IMR-90 (cell line): ENCODE data around the gene ADGRV1. TPM values are rescaled to one million over a fixed set of nuclear protein-coding genes. Genes with fewer than 3 reads are reported as not detected.

Experiments used
- ATAC-seq: fragments of 200-7000 bp; cut with Tn5 transposase; 2 replicates; pipeline ENCODE4 v1.9.1; 2020; ENCODE audit warnings: low read depth, mild to moderate bottlenecking, moderate library complexity
- BruUV-seq: library from RNA; stranded (reverse); fragments of 400-500 nt; replicated peaks from 2 replicates; lab custom pipeline; 2021; lab: Mats Ljungman, UMichigan
- CTCF ChIA-PET: fragments of 300-600 bp; formaldehyde crosslinking; extraction: SDS; loops from one replicate; lab custom pipeline; 2021; ENCODE audit warnings: antibody characterized with exemption; lab: Yijun Ruan, JAX
- POLR2A ChIA-PET: fragments of 300-600 bp; sonication (Branson Sonifier 250); formaldehyde crosslinking; loops from one replicate; lab custom pipeline; 2022; ENCODE audit warnings: antibody characterized with exemption; ENCODE audit not compliant: unreplicated experiment; lab: Charles Lee
- DNase-seq: peaks from one replicate; pipeline ENCODE4 v3.0.0; 2013
- H2AFZ ChIP-seq: replicated peaks from 2 replicates; pipeline ENCODE3; 2013; ENCODE audit warnings: low read length, mild to moderate bottlenecking; ENCODE audit not compliant: poor library complexity
- H2AK5ac ChIP-seq: 2 replicates; pipeline ENCODE4 v1.6.1; 2013; ENCODE audit warnings: low read depth, low read length, inconsistent platforms
- H2AK9ac ChIP-seq: replicated peaks from 2 replicates; pipeline ENCODE3; 2013; ENCODE audit warnings: mild to moderate bottlenecking, low read depth, low read length, moderate library complexity; ENCODE audit not compliant: poor library complexity
- H2BK120ac ChIP-seq: 2 replicates; pipeline ENCODE4 v1.6.1; 2013; ENCODE audit warnings: low read depth, low read length, inconsistent platforms
- H2BK15ac ChIP-seq: 3 replicates; pipeline ENCODE4 v1.6.1; 2013; ENCODE audit warnings: low read depth, low read length, inconsistent platforms
- H2BK20ac ChIP-seq: 2 replicates; pipeline ENCODE4 v1.6.1; 2013; ENCODE audit warnings: low read depth, mild to moderate bottlenecking, inconsistent platforms, low read length, moderate library complexity
- H2BK5ac ChIP-seq: 2 replicates; pipeline ENCODE4 v1.6.1; 2013; ENCODE audit warnings: mild to moderate bottlenecking, low read depth, low read length, inconsistent platforms; ENCODE audit not compliant: poor library complexity, severe bottlenecking
- H3K14ac ChIP-seq: replicated peaks from 2 replicates; pipeline ENCODE4 v1.6.1; 2013; ENCODE audit warnings: low read depth, low read length, inconsistent platforms
- H3K18ac ChIP-seq: 2 replicates; pipeline ENCODE4 v1.6.1; 2013; ENCODE audit warnings: low read depth, low read length, control low read depth
- H3K23ac ChIP-seq: 2 replicates; pipeline ENCODE4 v1.6.1; 2013; ENCODE audit warnings: low read depth, low read length, inconsistent platforms
- H3K27ac ChIP-seq: 2 replicates; pipeline ENCODE4 v1.5.1; 2013; ENCODE audit warnings: mild to moderate bottlenecking, control low read depth, low read length; ENCODE audit not compliant: insufficient read depth
- H3K27me3 ChIP-seq: 2 replicates; pipeline ENCODE4 v1.6.1; 2013; ENCODE audit warnings: low read length; ENCODE audit not compliant: control insufficient read depth, insufficient read depth
- H3K36me3 ChIP-seq: 2 replicates; pipeline ENCODE4 v1.6.1; 2013; ENCODE audit warnings: low read length, mixed read lengths; ENCODE audit not compliant: control insufficient read depth, insufficient read depth
- H3K4ac ChIP-seq: 2 replicates; pipeline ENCODE4 v1.6.1; 2013; ENCODE audit warnings: low read depth, low read length, inconsistent platforms
- H3K4me1 ChIP-seq: 2 replicates; pipeline ENCODE4 v1.6.1; 2013; ENCODE audit warnings: low read length, mixed read lengths; ENCODE audit not compliant: control insufficient read depth, insufficient read depth
- H3K4me2 ChIP-seq: 2 replicates; pipeline ENCODE4 v1.6.1; 2013; ENCODE audit warnings: low read depth, mild to moderate bottlenecking, control low read depth, low read length, moderate library complexity
- H3K4me3 ChIP-seq: 2 replicates; pipeline ENCODE4 v1.5.1; 2013; ENCODE audit warnings: low read depth, mild to moderate bottlenecking, control low read depth, low read length, moderate library complexity; ENCODE audit not compliant: insufficient read depth
- H3K56ac ChIP-seq: 2 replicates; pipeline ENCODE4 v1.6.1; 2013; ENCODE audit warnings: low read length, inconsistent platforms; ENCODE audit not compliant: insufficient read depth; ENCODE audit errors: extremely low read depth
- H3K79me1 ChIP-seq, 2 experiments: 2 replicates each; pipeline ENCODE4 v1.6.1; 2013; ENCODE audit warnings: low read length in 2 of 2, inconsistent platforms in 1 of 2, low read depth in 1 of 2
- H3K9ac ChIP-seq: 2 replicates; pipeline ENCODE4 v1.6.1; 2013; ENCODE audit warnings: low read depth, low read length, control low read depth
- H3K9me1 ChIP-seq: 2 replicates; pipeline ENCODE4 v1.6.1; 2013; ENCODE audit warnings: low read length, inconsistent platforms; ENCODE audit not compliant: insufficient read depth
- H3K9me3 ChIP-seq: 2 replicates; pipeline ENCODE4 v1.6.1; 2013; ENCODE audit warnings: low read length; ENCODE audit not compliant: control insufficient read depth, insufficient read depth
- H4K20me1 ChIP-seq: 2 replicates; pipeline ENCODE4 v1.6.1; 2013; ENCODE audit warnings: low read length, inconsistent platforms; ENCODE audit not compliant: insufficient read depth
- H4K5ac ChIP-seq: 2 replicates; pipeline ENCODE4 v1.6.1; 2013; ENCODE audit warnings: mild to moderate bottlenecking, low read depth, low read length, control low read depth
- H4K8ac ChIP-seq, 2 experiments: 2 replicates each; pipeline ENCODE4 v1.6.1; 2013; ENCODE audit warnings: low read depth in 2 of 2, low read length in 2 of 2, control low read depth in 1 of 2, inconsistent platforms in 1 of 2
- H4K91ac ChIP-seq: 2 replicates; pipeline ENCODE4 v1.6.1; 2013; ENCODE audit warnings: low read depth, low read length, inconsistent platforms; ENCODE audit not compliant: insufficient read depth
- BHLHE40 ChIP-seq: fragments of 150-350 bp; IDR thresholded peaks from 2 replicates; pipeline ENCODE4 v1.6.1; 2016; ENCODE audit warnings: mild to moderate bottlenecking, low read depth, low read length
- CEBPB ChIP-seq: IDR thresholded peaks from 2 replicates; pipeline ENCODE4 v1.6.1; 2012; ENCODE audit warnings: low read depth, low read length, improper control_type of control experiment
- CHD1 ChIP-seq: IDR thresholded peaks from 2 replicates; pipeline ENCODE4 v1.6.1; 2012; ENCODE audit warnings: low read depth, low read length, improper control_type of control experiment
- CTCF ChIP-seq: conservative IDR thresholded peaks from 2 replicates; pipeline ENCODE4 v1.5.1; 2012; ENCODE audit warnings: mild to moderate bottlenecking, low read depth, low read length, improper control_type of control experiment
- ELK1 ChIP-seq: fragments of 150-350 bp; IDR thresholded peaks from 2 replicates; pipeline ENCODE4 v1.6.1; 2016; ENCODE audit warnings: low read depth, mild to moderate bottlenecking, low read length, moderate library complexity, borderline replicate concordance
- FOS ChIP-seq: fragments of 150-350 bp; IDR thresholded peaks from 2 replicates; pipeline ENCODE4 v1.6.1; 2016; ENCODE audit warnings: low read depth, low read length
- MAFK ChIP-seq: IDR thresholded peaks from 2 replicates; pipeline ENCODE4 v1.6.1; 2012; ENCODE audit warnings: low read depth, low read length, improper control_type of control experiment
- MAZ ChIP-seq: IDR thresholded peaks from 2 replicates; pipeline ENCODE4 v1.6.1; 2012; ENCODE audit warnings: low read depth, mild to moderate bottlenecking, low read length, improper control_type of control experiment, moderate library complexity, borderline replicate concordance
- MXI1 ChIP-seq: IDR thresholded peaks from 2 replicates; pipeline ENCODE4 v1.6.1; 2012; ENCODE audit warnings: low read depth, mild to moderate bottlenecking, low read length, moderate library complexity, borderline replicate concordance
- NFE2L2 ChIP-seq: fragments of 150-350 bp; IDR thresholded peaks from 2 replicates; pipeline ENCODE4 v1.6.1; 2016; ENCODE audit warnings: low read depth, mild to moderate bottlenecking, low read length
- POLR2A ChIP-seq: IDR thresholded peaks from 2 replicates; pipeline ENCODE4 v1.6.1; 2012; ENCODE audit warnings: mild to moderate bottlenecking, low read depth, low read length
- RAD21 ChIP-seq: IDR thresholded peaks from 2 replicates; pipeline ENCODE4 v1.6.1; 2012; ENCODE audit warnings: low read length, improper control_type of control experiment
- RCOR1 ChIP-seq: IDR thresholded peaks from 2 replicates; pipeline ENCODE4 v1.6.1; 2012; ENCODE audit warnings: mild to moderate bottlenecking, low read length, improper control_type of control experiment; ENCODE audit not compliant: insufficient replicate concordance
- RFX5 ChIP-seq: IDR thresholded peaks from 2 replicates; pipeline ENCODE4 v1.8.0; 2012; ENCODE audit warnings: low read depth, mild to moderate bottlenecking, low read length, moderate library complexity
- SMC3 ChIP-seq: fragments of 150-350 bp; IDR thresholded peaks from 2 replicates; pipeline ENCODE4 v1.6.1; 2016; ENCODE audit warnings: low read depth, mild to moderate bottlenecking, antibody characterized with exemption, low read length, moderate library complexity
- USF2 ChIP-seq: fragments of 150-350 bp; IDR thresholded peaks from 2 replicates; pipeline ENCODE4 v1.6.1; 2017; ENCODE audit warnings: mild to moderate bottlenecking, antibody characterized with exemption, low read length, low read depth
- WGBS, 2 experiments: methylation state at CpG; one replicate each; pipeline versions ENCODE4 v1.1.5 to v1.1.7; 2013; ENCODE audit warnings: missing lambda C conversion rate in 2 of 2; ENCODE audit not compliant: insufficient read length in 1 of 2; ENCODE audit errors: extremely low coverage in 2 of 2; 5-methylcytosine and 5-hydroxymethylcytosine counted together
- dilution Hi-C: fragments of 300-500 bp; cut with HindIII; formaldehyde crosslinking; loops from one replicate; pipeline ENCODE4 v1.14.3; 2018; ENCODE audit warnings: low sequenced_read_pairs; ENCODE audit not compliant: unreplicated experiment
- in situ Hi-C: fragments of 300-500 bp; cut with MboI; formaldehyde crosslinking; loops from 3 replicates; pipeline ENCODE4 v1.14.3; 2019; ENCODE audit warnings: low sequenced_read_pairs, inconsistent platforms, mixed read lengths
- intact Hi-C: fragments of 100-400 bp; cut with micrococcal nuclease; formaldehyde crosslinking; loops from 2 replicates; pipeline ENCODE4 v1.10.0; 2022
- polyA plus RNA-seq, 3 experiments: library from polyadenylated mRNA; depleted of rRNA; stranded (reverse); fragments of >200 nt; gene quantifications; 2 replicates each; pipeline ENCODE4 v1.2.3, GENCODE V29; 2012; ENCODE audit warnings: low replicate concordance in 1 of 3
- total RNA-seq: library from RNA; depleted of rRNA; stranded (reverse); fragments of >200 nt; gene quantifications from 2 replicates; pipeline ENCODE4 v1.2.3, GENCODE V29; 2012

Gene ADGRV1
- total and polyA plus RNA-seq, 2 of the 4 experiments (the other 2 are of a cell fraction) = under 0.01 TPM; not detected in 1

GRCh38 chr5:91007780-91008402 is 449.3 kb downstream of the ADGRV1 start:
- Histone ChIP-seq H3K9me1 (no peaks in the 10 kb centered on the region), H2AK5ac (no peak overlapping the region), H4K8ac (no peak overlapping the region), H4K91ac (no peak overlapping the region), H3K23ac (no peak overlapping the region), H3K4me3 (no peak overlapping the region), H3K27me3 (no peaks in the 10 kb centered on the region), H2BK120ac (no peak overlapping the region), H4K20me1 (no peaks in the 10 kb centered on the region), H3K18ac (no peak overlapping the region), H3K9ac (no peak overlapping the region), H3K14ac (no peak overlapping the region), H3K9me3 (no peaks in the 10 kb centered on the region), H3K56ac (no peak overlapping the region), H2BK5ac (no peak overlapping the region), H3K36me3 (no peaks in the 10 kb centered on the region), H4K5ac (no peak overlapping the region), H3K4ac (no peak overlapping the region), H2AK9ac (no peak overlapping the region), H3K4me2 (no peak overlapping the region), H3K4me1 (no peaks in the 10 kb centered on the region), H2AFZ (no peak overlapping the region), H3K27ac (no peak overlapping the region), H2BK20ac (no peak overlapping the region), H2BK15ac (no peak overlapping the region), H3K79me1 (no peaks in the 10 kb centered on the region)
- intact Hi-C loops (no loop called here), in situ Hi-C loops (no loop called here), dilution Hi-C loops (no loop called here)
- TF ChIP-seq SMC3 (no peak), FOS (no peak), NFE2L2 (no peak), CHD1 (no peak), MAFK (no peak), CEBPB (no peak), MAZ (no peak), RFX5 (no peak), POLR2A (no peak), CTCF (no peak), BHLHE40 (no peak), RCOR1 (no peak), ELK1 (no peak), MXI1 (no peak), RAD21 (no peak), USF2 (no peak)
- DNase-seq = no peak
- BruUV-seq = no TSS peak
- ChIA-PET CTCF (interaction anchor here (0.6 to 0.7 kb wide), 2 partner anchors 20 to 403 kb away, joined by 3 to 4 read pairs; no protein-coding TSS in a partner anchor), POLR2A (interaction anchor here (0.6 kb wide), 1 partner anchor 354 kb away, joined by 5 read pairs; no protein-coding TSS in a partner anchor)
- WGBS, 2 experiments = no CpG with 5 or more reads among the region's 6 CpGs
- ATAC-seq = no peak; the same call in 1 of the 2 replicates
